Measurements from ENCODE around the gene TGFBR2. TPM values are rescaled to one million over a fixed set of nuclear protein-coding genes. Genes with fewer than 3 reads are reported as not detected.

Gene TGFBR2
- total and polyA plus RNA-seq, 2 of the 13 experiments (the other 11 are each of a cell fraction or from before 2014, with no cell fraction given) = 82.2 to 187 TPM

GRCh38 chr3:30605005-30605404, 1.4 kb upstream of the TGFBR2 start (continued):
- TF ChIP-seq ZNF710 (CRISPR knock-in tag; IDR thresholded peaks at IDR 0.05; ENCODE audit: borderline replicate concordance) (no peak), ZNF264 (CRISPR knock-in tag; IDR thresholded peaks at IDR 0.05) (no peak), ZNF446 (CRISPR knock-in tag; IDR thresholded peaks at IDR 0.05) (no peak), MED1 (CRISPR knock-in tag; IDR thresholded peaks at IDR 0.05) (0 out of 2 replicates have a peak, but pooled peaks have one; percentile 31), BRD4 (CRISPR knock-in tag; IDR thresholded peaks at IDR 0.05) (0 out of 2 replicates have a peak, but pooled peaks have one; percentile 54)

DNA sequence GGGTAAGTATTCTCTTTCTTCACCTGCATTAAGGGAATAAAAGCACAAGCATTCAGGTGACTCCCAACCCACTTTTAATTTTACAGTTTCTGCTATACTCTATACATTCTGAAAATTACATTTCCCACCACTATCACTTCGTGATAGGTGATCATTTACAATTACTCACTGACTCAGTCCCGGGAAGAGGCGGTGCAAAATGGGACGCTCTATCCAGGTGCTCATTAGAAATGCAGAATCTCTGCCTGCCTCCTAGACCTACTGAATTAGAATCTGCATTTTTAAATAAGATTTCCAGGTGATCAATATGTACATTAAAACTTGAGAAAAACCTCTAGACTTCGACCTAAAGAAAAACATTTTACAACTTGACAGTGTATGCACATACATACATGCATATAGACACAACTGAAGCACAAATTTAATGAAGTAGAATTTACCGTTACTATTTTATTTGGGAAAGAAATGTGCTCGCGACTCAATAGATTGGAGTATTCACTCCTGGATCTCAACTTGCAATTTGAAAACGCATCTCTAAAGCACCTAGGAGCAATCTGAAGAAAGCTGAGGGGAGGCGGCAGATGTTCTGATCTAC, 598 bp upstream of the TGFBR2 start:
- CTCF ChIA-PET (ENCODE audit: low intra/inter-chr PET ratio, low total read pairs) = no interaction called here
- Histone ChIP-seq H3K36me3 (replicated peaks in 1 of 2; ENCODE audit: control insufficient read depth in 1 of 2, insufficient read depth in 2 of 2, low read length in 2 of 2) (peaks cover 3 to 7% of the 10 kb centered on the region in 2 experiments; a peak in 3 of 5 replicates), H3K9ac (ENCODE audit: insufficient read depth, low read depth, low read length) (peak overlapping the region; percentile 100), H3K27me3 (ENCODE audit: control insufficient read depth in 1 of 2, insufficient read depth in 2 of 2, low read length in 2 of 2) (peaks cover 0 to 2% of the 10 kb centered on the region in 2 experiments; a peak in 1 of 5 replicates), H3K4me3 (replicated peaks in 1 of 3; ENCODE audit: insufficient read depth in 1 of 3, low read depth in 2 of 3, low read length in 3 of 3) (peak overlapping the region; percentile 48 to 100 (median 96)), H4K20me1 (ENCODE audit: insufficient read depth, low read length) (peaks cover 23% of the 10 kb centered on the region), H3K79me2 (ENCODE audit: insufficient read depth, low read length) (peaks cover 87% of the 10 kb centered on the region), H3K27ac (ENCODE audit: extremely low read length, insufficient read depth, low read length) (peak overlapping the region; percentile 93), H3K4me1 (ENCODE audit: insufficient read depth, low read length) (peaks cover 48% of the 10 kb centered on the region), H3K9me3 (ENCODE audit: low read length) (no peaks in the 10 kb centered on the region), H3K4me2 (ENCODE audit: low read depth, low read length) (peak overlapping the region; percentile 89), H2AFZ (ENCODE audit: low read length) (no peak overlapping the region)
- peak; percentile 31 for ATAC-seq
- no peak for DNase-seq (ENCODE audit: low spot score)
- in situ Hi-C loops (cut with HindIII; ENCODE audit: extremely low pct_ligation_motif_present, low pct_unique_long_range_greater_than_20kb) = loop anchor here (5.0 to 10.0 kb wide), 3 partner anchors 114 to 491 kb away; no protein-coding TSS in a partner anchor
- TSS peak; percentile 90 for BruUV-seq (replicated peaks)
- intact Hi-C loops (cut with micrococcal nuclease; ENCODE audit: unreplicated experiment) = loop anchor here (1.0 to 5.0 kb wide), 7 partner anchors 9 to 564 kb away; no protein-coding TSS in a partner anchor
- POLR2A ChIA-PET = interaction anchor here (0.5 to 4.3 kb wide), 34 partner anchors 9 to 927 kb away, joined by 3 to 43 read pairs (median 4); partner anchors contain the start of gene STT3B
- WGBS (ENCODE audit: low lambda C conversion rate) = under 1% methylated on average over 10 of the region's 10 CpGs
- FAIRE-seq = peak; percentile 57
- TF ChIP-seq, protein P1, sequence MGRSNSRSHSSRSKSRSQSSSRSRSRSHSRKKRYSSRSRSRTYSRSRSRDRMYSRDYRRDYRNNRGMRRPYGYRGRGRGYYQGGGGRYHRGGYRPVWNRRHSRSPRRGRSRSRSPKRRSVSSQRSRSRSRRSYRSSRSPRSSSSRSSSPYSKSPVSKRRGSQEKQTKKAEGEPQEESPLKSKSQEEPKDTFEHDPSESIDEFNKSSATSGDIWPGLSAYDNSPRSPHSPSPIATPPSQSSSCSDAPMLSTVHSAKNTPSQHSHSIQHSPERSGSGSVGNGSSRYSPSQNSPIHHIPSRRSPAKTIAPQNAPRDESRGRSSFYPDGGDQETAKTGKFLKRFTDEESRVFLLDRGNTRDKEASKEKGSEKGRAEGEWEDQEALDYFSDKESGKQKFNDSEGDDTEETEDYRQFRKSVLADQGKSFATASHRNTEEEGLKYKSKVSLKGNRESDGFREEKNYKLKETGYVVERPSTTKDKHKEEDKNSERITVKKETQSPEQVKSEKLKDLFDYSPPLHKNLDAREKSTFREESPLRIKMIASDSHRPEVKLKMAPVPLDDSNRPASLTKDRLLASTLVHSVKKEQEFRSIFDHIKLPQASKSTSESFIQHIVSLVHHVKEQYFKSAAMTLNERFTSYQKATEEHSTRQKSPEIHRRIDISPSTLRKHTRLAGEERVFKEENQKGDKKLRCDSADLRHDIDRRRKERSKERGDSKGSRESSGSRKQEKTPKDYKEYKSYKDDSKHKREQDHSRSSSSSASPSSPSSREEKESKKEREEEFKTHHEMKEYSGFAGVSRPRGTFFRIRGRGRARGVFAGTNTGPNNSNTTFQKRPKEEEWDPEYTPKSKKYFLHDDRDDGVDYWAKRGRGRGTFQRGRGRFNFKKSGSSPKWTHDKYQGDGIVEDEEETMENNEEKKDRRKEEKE (IDR thresholded peaks at IDR 0.05) = no peak
- TF ChIP-seq IRX3 (CRISPR knock-in tag; IDR thresholded peaks at IDR 0.05; ENCODE audit: borderline replicate concordance, low read depth) (no peak), HCFC1 (IDR thresholded peaks at IDR 0.05; ENCODE audit: low read depth, low read length) (no peak), CEBPG (CRISPR knock-in tag; IDR thresholded peaks at IDR 0.05) (no peak), GATAD1 (CRISPR knock-in tag; IDR thresholded peaks at IDR 0.05) (peak; percentile 0; the same call in 1 of the 2 replicates), NCOA5 (CRISPR knock-in tag; IDR thresholded peaks at IDR 0.05) (no peak), FOSL1 (CRISPR knock-in tag; IDR thresholded peaks at IDR 0.05; ENCODE audit: borderline replicate concordance) (no peak), CENPX (CRISPR knock-in tag; IDR thresholded peaks at IDR 0.05) (no peak)

Measured in HepG2 (cell line).